CD14-positive monocyte (primary cell): ENCODE measurements around the gene CEMP1. TPM values are rescaled to one million over a fixed set of nuclear protein-coding genes. Genes with fewer than 3 reads are reported as not detected.
A peak's percentile ranks its signal among the peaks of the same experiment; 100 is the strongest.

Source experiments
- DNase-seq, 3 donors: peaks; one replicate each; pipeline ENCODE4 v3.0.0-alpha.2; 2011 to 2022
- H2AFZ ChIP-seq: 2 replicates; pipeline ENCODE4 v1.6.0; 2012; ENCODE audit warnings: mild to moderate bottlenecking, low read depth, low read length, inconsistent platforms; ENCODE audit not compliant: insufficient read depth, poor library complexity, severe bottlenecking
- H3K27ac ChIP-seq, 2 donors: 1 replicate in 1 of 2; 2 replicates in 1 of 2; pipeline ENCODE4 v1.5.1; 2012 to 2013; ENCODE audit warnings: low read length in 2 of 2, control low read depth in 1 of 2, inconsistent platforms in 1 of 2, low read depth in 1 of 2, mild to moderate bottlenecking in 1 of 2
- H3K27me3 ChIP-seq, 2 donors: one replicate each; pipeline versions ENCODE4 v1.6.0 to v1.6.1; 2011 to 2013; ENCODE audit warnings: low read length in 2 of 2; ENCODE audit not compliant: control insufficient read depth in 2 of 2, insufficient read depth in 2 of 2
- H3K36me3 ChIP-seq, 2 donors: replicated peaks in 1 of 2; 1 replicate in 1 of 2; 2 replicates in 1 of 2; pipeline versions ENCODE4 v1.5.1 to v1.6.1; 2012 to 2013; ENCODE audit warnings: low read length in 2 of 2, control low read depth in 1 of 2, inconsistent platforms in 1 of 2, mild to moderate bottlenecking in 1 of 2; ENCODE audit not compliant: insufficient read depth in 2 of 2, control insufficient read depth in 1 of 2
- H3K4me1 ChIP-seq, 2 donors: 1 replicate in 1 of 2; 2 replicates in 1 of 2; pipeline versions ENCODE4 v1.5.1 to v1.6.1; 2012 to 2013; ENCODE audit warnings: low read length in 2 of 2, control low read depth in 1 of 2, inconsistent platforms in 1 of 2, mild to moderate bottlenecking in 1 of 2, moderate library complexity in 1 of 2; ENCODE audit not compliant: insufficient read depth in 2 of 2, control insufficient read depth in 1 of 2
- H3K4me2 ChIP-seq: replicated peaks from 2 replicates; pipeline ENCODE3; 2012; ENCODE audit warnings: low read length, moderate library complexity, mild to moderate bottlenecking; ENCODE audit not compliant: poor library complexity, severe bottlenecking; ENCODE audit errors: extremely low read depth
- H3K4me3 ChIP-seq, 3 experiments: fragments of 200-600 bp in 1 of 3; sonication (generic) in 1 of 3; replicated peaks in 1 of 3; 1 replicate in 2 of 3; 2 replicates in 1 of 3; pipeline ENCODE4 v1.5.1; 2011 to 2013; ENCODE audit warnings: low read length in 3 of 3, mild to moderate bottlenecking in 3 of 3, control low read depth in 2 of 3, low read depth in 2 of 3, inconsistent platforms in 1 of 3, moderate library complexity in 1 of 3
- H3K79me2 ChIP-seq: 2 replicates; pipeline ENCODE4 v1.6.0; 2012; ENCODE audit warnings: mild to moderate bottlenecking, control low read depth, inconsistent platforms, low read length, moderate library complexity; ENCODE audit not compliant: insufficient read depth
- H3K9ac ChIP-seq: 2 replicates; pipeline ENCODE4 v1.6.0; 2017; ENCODE audit warnings: low read length, mild to moderate bottlenecking; ENCODE audit not compliant: insufficient read depth, poor library complexity, severe bottlenecking
- H3K9me3 ChIP-seq, 2 donors: replicated peaks in 1 of 2; 1 replicate in 1 of 2; 2 replicates in 1 of 2; pipeline versions ENCODE4 v1.5.1 to v1.6.1; 2012 to 2013; ENCODE audit warnings: low read length in 2 of 2, control low read depth in 1 of 2; ENCODE audit not compliant: control insufficient read depth in 1 of 2, insufficient read depth in 1 of 2
- H4K20me1 ChIP-seq: 2 replicates; pipeline ENCODE4 v1.6.0; 2012; ENCODE audit warnings: mild to moderate bottlenecking, low read length, control low read depth, moderate library complexity; ENCODE audit not compliant: insufficient read depth
- H3K27ac Mint-ChIP-seq, 7 donors: one replicate each; pipeline ENCODE4 v1.8.0; 2020; ENCODE audit warnings: mild to moderate bottlenecking in 7 of 7, mixed read lengths in 7 of 7, moderate library complexity in 6 of 7, inconsistent platforms in 2 of 7
- H3K27me3 Mint-ChIP-seq, 3 donors: one replicate each; pipeline ENCODE4 v1.8.0; 2021 to 2022; ENCODE audit warnings: low read depth in 3 of 3, mild to moderate bottlenecking in 3 of 3, mixed read lengths in 3 of 3, moderate library complexity in 3 of 3, inconsistent platforms in 1 of 3
- H3K36me3 Mint-ChIP-seq, 2 donors: one replicate each; pipeline ENCODE4 v1.8.0; 2020; ENCODE audit warnings: mixed read lengths in 2 of 2, inconsistent platforms in 1 of 2, mild to moderate bottlenecking in 1 of 2
- H3K4me1 Mint-ChIP-seq: one replicate; pipeline ENCODE4 v1.8.0; 2020; ENCODE audit warnings: mild to moderate bottlenecking, mixed read lengths
- H3K4me3 Mint-ChIP-seq, 2 donors: one replicate each; pipeline ENCODE4 v1.8.0; 2020; ENCODE audit warnings: mild to moderate bottlenecking in 2 of 2, mixed read lengths in 2 of 2, moderate library complexity in 1 of 2
- H3K9me3 Mint-ChIP-seq, 7 donors: one replicate each; pipeline ENCODE4 v1.8.0; 2020 to 2022; ENCODE audit warnings: mixed read lengths in 7 of 7, mild to moderate bottlenecking in 6 of 7, moderate library complexity in 6 of 7, inconsistent platforms in 2 of 7
- CTCF ChIP-seq: fragments of 200-600 bp; IDR thresholded peaks from one replicate; pipeline ENCODE4 v1.8.0; 2022; ENCODE audit warnings: antibody characterized with exemption, mild to moderate bottlenecking
- WGBS: methylation state at CpG from one replicate; pipeline ENCODE4 v1.1.5; 2013; ENCODE audit warnings: missing lambda C conversion rate; ENCODE audit not compliant: insufficient coverage; 5-methylcytosine and 5-hydroxymethylcytosine counted together
- intact Hi-C, 2 donors: fragments of 100-400 bp; cut with micrococcal nuclease; formaldehyde crosslinking; loops; one replicate each; pipeline versions ENCODE4 v1.15.0 to v1.15.1; 2023
- polyA plus RNA-seq, 3 donors: library from polyadenylated mRNA; depleted of rRNA in 1 of 3; unstranded in 2 of 3; stranded (reverse) in 1 of 3; fragments of 300-500 nt in 2 of 3; fragments of >200 nt in 1 of 3; fragmentation: Illumina TruSeq in 2 of 3; gene quantifications; 1 replicate in 2 of 3; 2 replicates in 1 of 3; pipeline ENCODE4 v1.2.3, GENCODE V29; 2012 to 2021

CEMP1 gene
- polyA plus RNA-seq, 3 donors: 0.12 to 0.56 TPM; not detected in 1

DNA sequence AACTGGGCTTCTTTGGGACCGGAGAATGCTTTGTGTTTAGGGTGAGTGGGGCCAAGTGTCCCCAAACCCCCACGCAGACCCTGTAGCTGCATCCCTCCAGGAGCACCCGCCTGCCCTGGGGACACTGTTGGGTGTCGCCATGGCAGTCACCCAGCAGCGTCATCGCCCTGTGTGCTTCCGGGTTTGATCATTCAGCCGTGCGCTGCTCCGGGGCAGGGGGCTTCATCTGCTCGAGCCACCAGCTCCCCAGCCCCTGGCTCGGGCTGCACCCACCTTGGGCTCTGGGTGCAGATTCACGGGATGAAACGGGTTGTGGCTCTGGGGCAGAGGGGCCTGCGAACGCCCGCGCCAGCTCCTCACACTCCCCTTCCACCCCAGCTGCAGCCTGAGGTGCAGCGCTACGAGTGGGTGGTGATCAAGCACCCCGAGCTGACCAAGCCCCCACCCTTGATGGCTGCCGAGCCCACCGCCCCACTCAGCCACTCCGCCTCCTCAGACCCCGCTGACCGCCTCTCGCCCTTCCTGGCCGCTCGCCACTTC, 31.2 kb downstream of the CEMP1 start:
- Histone ChIP-seq H3K4me1 (peaks cover 27 to 30% of the 10 kb centered on the region in 2 donors), H3K27me3 (no peaks in the 10 kb centered on the region), H3K79me2 (peaks cover 7% of the 10 kb centered on the region), H3K27ac (no peak overlapping the region), H3K36me3 (peaks cover 23 to 34% of the 10 kb centered on the region in 2 donors), H4K20me1 (peaks cover 5% of the 10 kb centered on the region), H3K9ac (no peak overlapping the region), H2AFZ (no peak overlapping the region), H3K9me3 (no peaks in the 10 kb centered on the region), H3K4me2 (no peak overlapping the region), H3K4me3 (no peak overlapping the region)
- H3K4me3 Mint-ChIP-seq: no peak overlapping the region
- H3K27me3 Mint-ChIP-seq: no peaks in the 10 kb centered on the region
- H3K9me3 Mint-ChIP-seq: no peaks in the 10 kb centered on the region
- H3K36me3 Mint-ChIP-seq: peaks cover 23 to 40% of the 10 kb centered on the region in 2 donors
- H3K27ac Mint-ChIP-seq: peak overlapping the region in 1 of 7 donors; percentile 33
- intact Hi-C loops: loop anchor here (5.0 to 10.0 kb wide), 6 partner anchors 33 to 345 kb away; partner anchors contain the start of genes ABCA3 (in 1 of the 2), CCNF (in 1 of the 2) and TRAF7 (in 1 of the 2)
- peaks cover 17% of the 10 kb centered on the region for H3K4me1 Mint-ChIP-seq
- DNase-seq: no peak
- 95% methylated on average over 21 of the region's 29 CpGs for WGBS
- no peak for TF ChIP-seq CTCF

GRCh38 chr16:2499454-2499853, 31.8 kb downstream of the CEMP1 start:
- Mint-ChIP-seq H3K27me3 (no peaks in the 10 kb centered on the region), H3K27ac (no peak overlapping the region), H3K36me3 (peaks cover 23 to 40% of the 10 kb centered on the region in 2 donors), H3K4me1 (peaks cover 18% of the 10 kb centered on the region), H3K9me3 (no peaks in the 10 kb centered on the region), H3K4me3 (no peak overlapping the region)
- H3K4me1 ChIP-seq: peaks cover 29 to 32% of the 10 kb centered on the region in 2 donors
- peaks cover 23 to 34% of the 10 kb centered on the region in 2 donors for H3K36me3 ChIP-seq
- H3K4me3 ChIP-seq: no peak overlapping the region
- peaks cover 5% of the 10 kb centered on the region for H4K20me1 ChIP-seq
- no peak for TF ChIP-seq CTCF
- H3K79me2 ChIP-seq: peaks cover 10% of the 10 kb centered on the region
- DNase-seq: no peak
- intact Hi-C loops: no loop called here
- no CpG with 5 or more reads among the region's 6 CpGs for WGBS
- no peak overlapping the region for H3K27ac ChIP-seq
- no peak overlapping the region for H3K9ac ChIP-seq
- no peaks in the 10 kb centered on the region for H3K9me3 ChIP-seq
- H3K27me3 ChIP-seq: no peaks in the 10 kb centered on the region
- no peak overlapping the region for H2AFZ ChIP-seq
- H3K4me2 ChIP-seq: no peak overlapping the region
